HG03103 (cell line): ENCODE results near the gene NPW.

Source experiments
- ATAC-seq: cut with Tn5 transposase; IDR thresholded peaks from one replicate; pipeline ENCODE4 v1.9.1; 2021; ENCODE audit warnings: low read depth; ENCODE audit not compliant: unreplicated experiment

The NPW gene

GRCh38 chr16:1983544-1984346, 35.8 kb upstream of the NPW start, which contains the start of gene GFER:
Gene GFER, plus strand, starts transcription at chr16:1984193. Its CDS starts 26 bp downstream, at chr16:1984219.
- ATAC-seq: peak; percentile 72

- ATAC-seq: no peak
These were observed 35.0 kb upstream of the NPW start for GRCh38 chr16:1984347-1985225.

GRCh38 chr16:1985466-1986150, 34.0 kb upstream of the NPW start:
- no peak for ATAC-seq

- ATAC-seq: no peak
These were observed 32.4 kb upstream of the NPW start for GRCh38 chr16:1987198-1987597.

- no peak for ATAC-seq
These were observed 30.1 kb upstream of the NPW start, which contains the start of gene SYNGR3 for GRCh38 chr16:1989209-1990100. Gene SYNGR3, plus strand, starts transcription at chr16:1989970. Its CDS starts 133 bp downstream, at chr16:1990103.

- no peak for ATAC-seq
These were observed 29.6 kb upstream of the NPW start for GRCh38 chr16:1990101-1990350.

- ATAC-seq: no peak
These were observed 29.0 kb upstream of the NPW start for GRCh38 chr16:1990351-1991134.

- no peak for ATAC-seq
These were observed 28.4 kb upstream of the NPW start for GRCh38 chr16:1991135-1991551.

- ATAC-seq: peak; percentile 8
These were observed 28.0 kb upstream of the NPW start for GRCh38 chr16:1991588-1991947.

GRCh38 chr16:1991948-1992703, 27.5 kb upstream of the NPW start:
- ATAC-seq: peak; percentile 44

- ATAC-seq: no peak
These were observed 26.8 kb upstream of the NPW start for GRCh38 chr16:1992704-1993317.

GRCh38 chr16:1993731-1994131, 25.9 kb upstream of the NPW start:
- ATAC-seq: no peak

GRCh38 chr16:1997494-1998359, 21.9 kb upstream of the NPW start:
- ATAC-seq: no peak

GRCh38 chr16:1998360-1998835, 21.2 kb upstream of the NPW start:
- ATAC-seq: no peak

- ATAC-seq: no peak
These were observed 20.5 kb upstream of the NPW start for GRCh38 chr16:1998852-1999801.

GRCh38 chr16:1999866-2000514, 19.6 kb upstream of the NPW start:
- no peak for ATAC-seq
